ENCODE measurements around the gene TSTD1. TPM values are rescaled to one million over a fixed set of nuclear protein-coding genes. Genes with fewer than 3 reads are reported as not detected.
"Not testable (repeated sequence)": the region's sequence is repeated elsewhere in the genome, so short reads cannot be mapped to it uniquely, and the experiment has no call there.

TSTD1 gene
- total RNA-seq, 4 donors from 2014 or later: 33.0 to 152 (median 78.8) TPM

DNA sequence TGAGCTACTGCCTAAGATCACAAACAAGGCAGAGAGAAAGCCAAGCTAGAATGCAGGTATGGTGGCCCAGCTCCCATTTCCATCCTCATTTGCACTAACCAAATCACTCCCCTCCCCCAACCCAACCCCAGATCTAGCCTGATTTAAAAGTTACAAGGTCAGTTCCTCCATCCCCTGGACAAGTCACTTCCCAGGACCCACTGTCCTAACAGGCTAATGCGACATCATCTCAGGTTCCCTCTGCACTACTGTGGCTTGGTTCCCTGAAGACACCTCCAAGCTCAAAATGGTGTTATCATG is 20.2 kb downstream of the TSTD1 start:
- Histone ChIP-seq H3K4me3 (peak overlapping the region in 2 of 4 donors; percentile 69 to 81), H3K27me3 (no peaks in the 10 kb centered on the region), H3K4me1 (peaks cover 0 to 43% (median 9%) of the 10 kb centered on the region in 4 donors), H3K9me3 (no peaks in the 10 kb centered on the region), H3K27ac (peak overlapping the region in 3 of 4 donors; percentile 23 to 62 (median 51)), H3K36me3 (no peaks in the 10 kb centered on the region)
- no peak for DNase-seq
- TF ChIP-seq, protein P1, sequence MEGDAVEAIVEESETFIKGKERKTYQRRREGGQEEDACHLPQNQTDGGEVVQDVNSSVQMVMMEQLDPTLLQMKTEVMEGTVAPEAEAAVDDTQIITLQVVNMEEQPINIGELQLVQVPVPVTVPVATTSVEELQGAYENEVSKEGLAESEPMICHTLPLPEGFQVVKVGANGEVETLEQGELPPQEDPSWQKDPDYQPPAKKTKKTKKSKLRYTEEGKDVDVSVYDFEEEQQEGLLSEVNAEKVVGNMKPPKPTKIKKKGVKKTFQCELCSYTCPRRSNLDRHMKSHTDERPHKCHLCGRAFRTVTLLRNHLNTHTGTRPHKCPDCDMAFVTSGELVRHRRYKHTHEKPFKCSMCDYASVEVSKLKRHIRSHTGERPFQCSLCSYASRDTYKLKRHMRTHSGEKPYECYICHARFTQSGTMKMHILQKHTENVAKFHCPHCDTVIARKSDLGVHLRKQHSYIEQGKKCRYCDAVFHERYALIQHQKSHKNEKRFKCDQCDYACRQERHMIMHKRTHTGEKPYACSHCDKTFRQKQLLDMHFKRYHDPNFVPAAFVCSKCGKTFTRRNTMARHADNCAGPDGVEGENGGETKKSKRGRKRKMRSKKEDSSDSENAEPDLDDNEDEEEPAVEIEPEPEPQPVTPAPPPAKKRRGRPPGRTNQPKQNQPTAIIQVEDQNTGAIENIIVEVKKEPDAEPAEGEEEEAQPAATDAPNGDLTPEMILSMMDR (IDR thresholded peaks at IDR 0.05): no peak
- TF ChIP-seq POLR2A (IDR thresholded peaks at IDR 0.05): no peak

DNA sequence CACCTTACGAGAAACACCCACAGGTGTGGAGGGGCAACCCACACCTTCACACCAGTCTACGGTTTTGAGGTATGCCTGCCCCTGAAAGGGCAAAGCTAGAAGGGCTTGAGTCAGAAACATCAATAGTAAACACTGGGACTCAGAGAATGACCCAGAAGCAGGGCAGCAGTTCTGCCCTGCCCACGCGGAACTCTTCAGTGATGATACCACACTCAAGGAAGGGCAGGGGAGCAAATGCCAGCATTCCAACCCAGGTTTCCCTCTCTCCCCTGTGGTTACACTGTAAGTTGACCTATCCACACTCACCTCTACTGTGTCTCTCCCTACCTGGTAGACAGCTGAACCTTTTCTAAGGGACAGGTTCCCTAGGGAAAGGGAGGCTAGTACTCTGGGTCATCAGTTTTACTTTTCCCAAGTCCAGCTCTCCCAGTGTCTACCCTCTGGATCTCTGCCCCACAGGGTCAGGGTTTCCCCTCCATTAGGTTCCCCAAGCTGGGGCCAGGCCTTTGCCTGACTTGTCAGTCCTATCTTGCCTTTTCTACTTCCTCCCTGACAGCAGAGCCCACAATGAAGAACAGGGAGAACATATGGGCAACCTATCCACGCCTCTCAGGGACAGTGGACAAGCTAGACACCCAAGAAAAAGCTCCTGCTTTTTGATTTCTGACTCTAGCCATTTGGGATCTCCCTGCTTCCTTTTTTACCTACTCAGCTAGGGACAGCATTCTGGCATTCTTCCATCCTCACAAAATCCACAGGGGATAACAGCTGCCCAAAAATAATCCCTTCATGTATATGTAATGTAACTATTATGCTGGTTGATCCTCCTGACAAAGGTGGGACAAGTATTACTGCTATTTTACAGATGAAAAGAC is 20.8 kb downstream of the TSTD1 start:
- Histone ChIP-seq H3K27me3 (no peaks in the 10 kb centered on the region), H3K27ac (peak overlapping the region in 3 of 4 donors; percentile 23 to 62 (median 51)), H3K4me1 (peaks cover 4 to 49% (median 11%) of the 10 kb centered on the region in 4 donors), H3K9me3 (no peaks in the 10 kb centered on the region), H3K4me3 (peak overlapping the region in 2 of 4 donors; percentile 6 to 81), H3K36me3 (no peaks in the 10 kb centered on the region)
- TF ChIP-seq, protein P1 (IDR thresholded peaks at IDR 0.05): no peak
- TF ChIP-seq POLR2A (IDR thresholded peaks at IDR 0.05): no peak
- no peak for DNase-seq

DNA sequence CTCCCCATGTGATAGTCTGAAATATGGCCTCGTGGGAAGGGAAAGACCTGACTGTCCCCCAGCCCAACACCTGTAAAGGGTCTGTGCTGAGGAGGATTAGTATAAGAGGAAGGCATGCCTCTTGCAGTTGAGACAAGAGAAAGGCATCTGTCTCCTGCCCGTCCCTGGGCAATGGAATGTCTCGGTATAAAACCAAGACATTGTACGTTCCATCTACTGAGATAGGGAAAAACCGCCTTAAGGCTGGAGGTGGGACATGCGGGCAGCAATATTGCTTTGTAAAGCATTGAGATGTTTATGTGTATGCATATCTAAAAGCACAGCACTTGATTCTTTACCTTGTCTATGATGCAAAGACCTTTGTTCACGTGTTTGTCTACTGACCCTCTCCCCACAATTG is 21.6 kb downstream of the TSTD1 start:
- peak overlapping the region in 3 of 4 donors; percentile 23 to 65 (median 51) for H3K27ac ChIP-seq
- H3K27me3 ChIP-seq, H3K4me3 ChIP-seq, H3K36me3 ChIP-seq, DNase-seq, H3K9me3 ChIP-seq: not testable (repeated sequence)
- peaks cover 5 to 54% (median 13%) of the 10 kb centered on the region in 4 donors for H3K4me1 ChIP-seq

DNA sequence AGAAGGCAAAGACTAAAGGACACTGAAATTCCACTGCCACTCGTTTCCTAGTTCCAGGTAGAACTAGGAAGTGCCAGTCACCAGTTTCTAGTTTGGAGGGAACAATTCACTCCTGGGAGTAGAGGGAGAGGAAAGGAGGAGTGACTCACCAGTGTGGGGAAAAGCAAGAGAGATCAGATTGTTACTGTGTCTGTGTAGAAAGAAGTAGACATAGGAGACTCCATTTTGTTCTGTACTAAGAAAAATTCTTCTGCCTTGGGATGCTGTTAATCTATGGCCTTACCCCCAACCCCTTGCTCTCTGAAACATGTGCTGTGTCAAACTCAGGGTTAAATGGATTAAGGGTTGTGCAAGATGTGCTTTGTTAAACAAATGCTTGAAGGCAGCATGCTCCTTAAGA is 22.1 kb downstream of the TSTD1 start:
- H3K4me3 ChIP-seq, H3K27me3 ChIP-seq, DNase-seq, H3K36me3 ChIP-seq, H3K9me3 ChIP-seq: not testable (repeated sequence)
- H3K4me1 ChIP-seq: peaks cover 5 to 51% (median 11%) of the 10 kb centered on the region in 4 donors
- peak overlapping the region in 2 of 4 donors; percentile 51 to 65 for H3K27ac ChIP-seq

DNA sequence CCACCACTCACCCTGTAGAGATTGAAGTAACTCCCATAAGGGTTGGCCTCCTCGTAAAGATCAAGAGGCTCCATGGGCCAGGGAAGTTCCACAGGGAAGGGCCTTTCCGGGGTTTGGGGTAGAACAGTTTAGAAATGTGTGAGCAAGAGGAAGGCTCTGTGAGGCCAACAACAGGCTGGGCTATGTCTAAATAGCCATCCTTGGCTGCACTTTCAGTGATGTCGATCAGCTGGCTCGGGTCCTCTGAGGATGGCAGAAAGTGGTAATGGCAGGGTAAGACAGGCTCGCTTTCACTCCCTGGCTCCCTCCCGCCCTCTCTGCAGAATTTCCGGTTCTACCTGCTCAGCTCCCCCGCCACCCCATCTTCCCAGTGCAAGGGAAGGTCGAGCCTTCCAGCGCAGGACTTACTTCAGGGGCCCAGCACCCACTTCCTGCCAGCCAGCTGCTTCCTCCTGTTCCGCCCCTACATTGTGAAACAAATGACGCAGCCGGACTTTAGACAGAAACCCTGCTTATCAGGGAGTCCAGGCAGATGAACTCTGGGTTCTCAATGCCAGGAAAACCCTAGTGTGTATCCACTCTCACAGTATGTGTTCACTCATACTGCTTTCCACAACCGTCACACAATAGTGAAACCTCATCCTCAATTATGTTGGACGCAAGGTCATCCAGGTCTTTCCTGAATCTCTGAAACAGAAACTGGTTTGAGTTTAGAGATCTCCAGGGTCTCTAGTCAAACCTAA is 25.1 kb downstream of the TSTD1 start:
- peak; percentile 91 to 97 (median 91) for DNase-seq
- H3K27me3 ChIP-seq: no peaks in the 10 kb centered on the region
- peak overlapping the region; percentile 10 to 48 (median 31) for H3K4me3 ChIP-seq
- TF ChIP-seq POLR2A (IDR thresholded peaks at IDR 0.05): peak in 1 of 2 donors; percentile 80
- TF ChIP-seq, protein P1 (IDR thresholded peaks at IDR 0.05): peak in 1 of 6 experiments; percentile 17
- H3K27ac ChIP-seq: peak overlapping the region; percentile 79 to 98 (median 93)
- no peaks in the 10 kb centered on the region for H3K36me3 ChIP-seq
- peaks cover 5 to 42% (median 10%) of the 10 kb centered on the region in 4 donors for H3K4me1 ChIP-seq
- no peaks in the 10 kb centered on the region for H3K9me3 ChIP-seq

DNA sequence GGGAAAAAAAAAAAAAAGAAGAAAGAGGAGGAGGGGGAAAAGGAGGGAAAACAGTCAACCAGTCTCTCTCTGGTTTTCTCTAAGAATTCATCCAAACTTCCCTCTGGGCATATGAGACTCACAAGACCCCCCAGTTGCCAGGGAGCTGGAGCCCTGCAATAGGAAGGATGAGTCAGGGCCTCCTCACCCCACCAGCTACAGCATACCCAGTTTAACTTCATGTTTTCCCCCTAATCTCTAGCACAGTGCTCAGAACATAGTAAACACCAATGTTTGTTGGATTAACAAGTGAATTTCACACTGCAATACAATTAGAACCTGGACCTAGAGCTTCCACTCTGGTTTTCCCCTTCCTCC is 25.7 kb downstream of the TSTD1 start:
- Histone ChIP-seq H3K4me1 (peaks cover 5 to 37% (median 12%) of the 10 kb centered on the region in 4 donors), H3K4me3 (peak overlapping the region; percentile 10 to 48 (median 31)), H3K27me3 (no peaks in the 10 kb centered on the region), H3K27ac (peak overlapping the region; percentile 79 to 98 (median 93)), H3K36me3 (no peaks in the 10 kb centered on the region), H3K9me3 (no peaks in the 10 kb centered on the region)
- TF ChIP-seq, protein P1 (IDR thresholded peaks at IDR 0.05): no peak
- no peak for TF ChIP-seq POLR2A (IDR thresholded peaks at IDR 0.05)
- no peak for DNase-seq

All from Peyer's patch (tissue), 4 donors.